H9 (cell line): Measurements from ENCODE around the gene SNRPB2. TPM values are rescaled to one million over a fixed set of nuclear protein-coding genes. Genes with fewer than 3 reads are reported as not detected.

Experiments
- DNase-seq: peaks from one replicate; pipeline ENCODE4 v3.0.0-alpha.2; 2017
- H2AFZ ChIP-seq: one replicate; pipeline ENCODE4 v1.6.1; 2013; ENCODE audit warnings: mild to moderate bottlenecking, low read length, control low read depth, moderate library complexity
- H2AK5ac ChIP-seq: 2 replicates; pipeline ENCODE4 v1.6.1; 2013; ENCODE audit warnings: low read length, control low read depth, mixed read lengths; ENCODE audit not compliant: insufficient read length
- H2BK120ac ChIP-seq: one replicate; pipeline ENCODE4 v1.6.1; 2013; ENCODE audit warnings: low read depth, mild to moderate bottlenecking, low read length, control low read depth, inconsistent platforms; ENCODE audit not compliant: poor library complexity, severe bottlenecking
- H2BK12ac ChIP-seq: 2 replicates; pipeline ENCODE4 v1.6.1; 2013; ENCODE audit warnings: low read length, control low read depth, mixed read lengths, low read depth; ENCODE audit not compliant: insufficient read length
- H2BK15ac ChIP-seq: 2 replicates; pipeline ENCODE4 v1.6.1; 2013; ENCODE audit warnings: low read depth, low read length, control low read depth
- H2BK20ac ChIP-seq: one replicate; pipeline ENCODE4 v1.6.1; 2013; ENCODE audit warnings: low read depth, mild to moderate bottlenecking, low read length, control low read depth, inconsistent platforms; ENCODE audit not compliant: poor library complexity, severe bottlenecking
- H2BK5ac ChIP-seq: 2 replicates; pipeline ENCODE4 v1.6.1; 2013; ENCODE audit warnings: low read length, control low read depth, mixed read lengths; ENCODE audit not compliant: insufficient read length
- H3K14ac ChIP-seq: 2 replicates; pipeline ENCODE4 v1.6.1; 2013; ENCODE audit warnings: low read length, control low read depth; ENCODE audit not compliant: insufficient read depth
- H3K18ac ChIP-seq: 2 replicates; pipeline ENCODE4 v1.6.1; 2013; ENCODE audit warnings: low read depth, mild to moderate bottlenecking, mixed read lengths, low read length, control low read depth; ENCODE audit not compliant: insufficient read length
- H3K23ac ChIP-seq: 2 replicates; pipeline ENCODE4 v1.6.1; 2013; ENCODE audit warnings: low read length, control low read depth, mixed read lengths, low read depth; ENCODE audit not compliant: insufficient read length
- H3K23me2 ChIP-seq: 2 replicates; pipeline ENCODE4 v1.6.1; 2013; ENCODE audit warnings: low read depth, mild to moderate bottlenecking, mixed read lengths, low read length, control low read depth; ENCODE audit not compliant: insufficient read length, poor library complexity, severe bottlenecking
- H3K27ac ChIP-seq: 2 replicates; pipeline ENCODE4 v1.5.1; 2013; ENCODE audit warnings: low read length, control low read depth, mixed read lengths, low read depth; ENCODE audit not compliant: insufficient read length
- H3K27me3 ChIP-seq: 2 replicates; pipeline ENCODE4 v1.6.1; 2013; ENCODE audit warnings: low read length, control low read depth, inconsistent platforms; ENCODE audit not compliant: insufficient read depth
- H3K4ac ChIP-seq: 2 replicates; pipeline ENCODE4 v1.6.1; 2013; ENCODE audit warnings: low read depth, mild to moderate bottlenecking, control low read depth, inconsistent platforms, low read length, moderate library complexity
- H3K4me1 ChIP-seq: 2 replicates; pipeline ENCODE4 v1.6.1; 2013; ENCODE audit warnings: low read length, control low read depth, inconsistent platforms; ENCODE audit not compliant: insufficient read depth
- H3K4me2 ChIP-seq: 2 replicates; pipeline ENCODE4 v1.6.1; 2013; ENCODE audit warnings: low read length, control low read depth, mixed read lengths; ENCODE audit not compliant: insufficient read length, insufficient read depth
- H3K56ac ChIP-seq: 2 replicates; pipeline ENCODE4 v1.6.1; 2013; ENCODE audit warnings: low read depth, mild to moderate bottlenecking, mixed read lengths, low read length, control low read depth; ENCODE audit not compliant: insufficient read length
- H3K79me1 ChIP-seq: 2 replicates; pipeline ENCODE4 v1.6.1; 2013; ENCODE audit warnings: low read depth, mild to moderate bottlenecking, moderate library complexity, low read length, control low read depth, inconsistent platforms; ENCODE audit not compliant: insufficient read depth, poor library complexity, severe bottlenecking
- H3K79me2 ChIP-seq: 2 replicates; pipeline ENCODE4 v1.6.1; 2013; ENCODE audit warnings: low read length, control low read depth, inconsistent platforms; ENCODE audit not compliant: insufficient read depth
- H3K9ac ChIP-seq: 2 replicates; pipeline ENCODE4 v1.6.1; 2013; ENCODE audit warnings: low read length, control low read depth, mixed read lengths; ENCODE audit not compliant: insufficient read length; ENCODE audit errors: extremely low read depth
- H3K9me3 ChIP-seq: one replicate; pipeline ENCODE4 v1.6.1; 2013; ENCODE audit warnings: low read depth, low read length, inconsistent platforms; ENCODE audit not compliant: control insufficient read depth
- H3T11ph ChIP-seq: one replicate; pipeline ENCODE4 v1.6.1; 2013; ENCODE audit warnings: mild to moderate bottlenecking, low read length, control low read depth, inconsistent platforms
- H4K20me1 ChIP-seq: one replicate; pipeline ENCODE4 v1.6.1; 2013; ENCODE audit not compliant: control insufficient read depth, insufficient read length, insufficient read depth
- H4K5ac ChIP-seq: 2 replicates; pipeline ENCODE4 v1.6.1; 2013; ENCODE audit warnings: low read depth, mild to moderate bottlenecking, mixed read lengths, low read length, control low read depth; ENCODE audit not compliant: insufficient read length
- H4K8ac ChIP-seq: replicated peaks from 2 replicates; pipeline ENCODE4 v1.6.1; 2013; ENCODE audit warnings: low read length, control low read depth, mixed read lengths, low read depth; ENCODE audit not compliant: insufficient read length
- H4K91ac ChIP-seq: 2 replicates; pipeline ENCODE4 v1.6.1; 2013; ENCODE audit warnings: low read depth, mild to moderate bottlenecking, moderate library complexity, mixed read lengths, low read length, control low read depth; ENCODE audit not compliant: insufficient read length
- H3K27ac Mint-ChIP-seq, 3 experiments: 2 replicates in 2 of 3; 3 replicates in 1 of 3; pipeline ENCODE4 v1.8.0; 2020 to 2021; ENCODE audit warnings: mixed read lengths in 3 of 3, mild to moderate bottlenecking in 1 of 3, moderate library complexity in 1 of 3
- H3K27me3 Mint-ChIP-seq: 2 replicates; pipeline ENCODE4 v1.8.0; 2021; ENCODE audit warnings: low read depth, mild to moderate bottlenecking, moderate library complexity, mixed read lengths
- H3K36me3 Mint-ChIP-seq, 3 experiments: 2 replicates in 2 of 3; 3 replicates in 1 of 3; pipeline ENCODE4 v1.8.0; 2020 to 2021; ENCODE audit warnings: low read depth in 3 of 3, mixed read lengths in 3 of 3; ENCODE audit not compliant: insufficient read depth in 1 of 3
- H3K4me1 Mint-ChIP-seq, 2 experiments: 2 replicates each; pipeline ENCODE4 v1.8.0; 2020; ENCODE audit warnings: mixed read lengths in 2 of 2
- H3K4me3 Mint-ChIP-seq, 2 experiments: 2 replicates in 1 of 2; 3 replicates in 1 of 2; pipeline ENCODE4 v1.8.0; 2020 to 2021; ENCODE audit warnings: mild to moderate bottlenecking in 2 of 2, mixed read lengths in 2 of 2, moderate library complexity in 1 of 2
- H3K9me3 Mint-ChIP-seq, 2 experiments: 2 replicates in 1 of 2; 3 replicates in 1 of 2; pipeline ENCODE4 v1.8.0; 2020; ENCODE audit warnings: mild to moderate bottlenecking in 2 of 2, mixed read lengths in 2 of 2, moderate library complexity in 1 of 2
- WGBS: extraction: QIAGEN DNeasy Blood & Tissue Kit; methylation state at CpG from one replicate; pipeline ENCODE4 v1.1.7; 2013; ENCODE audit warnings: missing lambda C conversion rate, low lambda C conversion rate, mixed read lengths; ENCODE audit not compliant: insufficient read length; ENCODE audit errors: extremely low coverage; 5-methylcytosine and 5-hydroxymethylcytosine counted together
- total RNA-seq: library from RNA; stranded (reverse); gene quantifications from 2 replicates; pipeline ENCODE4 v1.2.1, GENCODE V29; 2021
- TF ChIP-seq, protein P1 (sequence below): fragments of 200-600 bp; sonication (generic); conservative IDR thresholded peaks from 3 replicates; pipeline ENCODE4 v1.8.0; 2021; ENCODE audit warnings: antibody characterized with exemption, mild to moderate bottlenecking

SNRPB2 gene
- total RNA-seq, 1 experiment from 2014 or later, result 93.2 TPM

DNA sequence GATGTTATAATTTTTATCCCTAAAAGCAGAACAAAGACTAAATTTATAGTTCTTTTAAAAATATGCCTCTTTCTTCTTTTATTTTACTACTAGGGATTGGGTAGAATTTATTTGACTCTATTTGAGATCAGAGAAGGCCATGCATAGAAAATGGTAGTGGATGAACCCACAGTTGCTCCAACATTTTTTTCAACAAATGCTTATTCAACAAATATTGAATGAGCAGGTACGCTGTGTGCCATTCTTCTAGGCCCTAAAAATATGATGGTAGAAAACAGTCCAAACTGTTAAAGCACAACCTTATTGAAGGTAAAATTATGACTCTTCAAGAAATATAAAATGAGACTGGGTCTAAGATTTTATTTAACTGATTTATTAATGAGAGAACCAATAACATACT is 48.3 kb downstream of the SNRPB2 start:
- no peak overlapping the region for H3K27ac Mint-ChIP-seq

More for the DNA sequence above, 48.3 kb downstream of the SNRPB2 start:
- no peaks in the 10 kb centered on the region for H3K27me3 ChIP-seq
- H3K4me2 ChIP-seq, result no peak overlapping the region
- no peaks in the 10 kb centered on the region for H3K79me1 ChIP-seq
- no peaks in the 10 kb centered on the region for H3K27me3 Mint-ChIP-seq
- no peaks in the 10 kb centered on the region for H3K23me2 ChIP-seq
- DNase-seq, result no peak
- H2AK5ac ChIP-seq, result no peak overlapping the region
- no peak overlapping the region for H3K27ac ChIP-seq
- H4K91ac ChIP-seq, result no peak overlapping the region
- no peak overlapping the region for H3T11ph ChIP-seq
- no peaks in the 10 kb centered on the region for H3K4me1 ChIP-seq
- H4K5ac ChIP-seq, result no peak overlapping the region
- peaks cover 0 to 4% (median 3%) of the 10 kb centered on the region in 3 experiments; a peak in 4 of 7 replicates for H3K36me3 Mint-ChIP-seq
- no peak overlapping the region for H3K14ac ChIP-seq
- TF ChIP-seq, protein P1, sequence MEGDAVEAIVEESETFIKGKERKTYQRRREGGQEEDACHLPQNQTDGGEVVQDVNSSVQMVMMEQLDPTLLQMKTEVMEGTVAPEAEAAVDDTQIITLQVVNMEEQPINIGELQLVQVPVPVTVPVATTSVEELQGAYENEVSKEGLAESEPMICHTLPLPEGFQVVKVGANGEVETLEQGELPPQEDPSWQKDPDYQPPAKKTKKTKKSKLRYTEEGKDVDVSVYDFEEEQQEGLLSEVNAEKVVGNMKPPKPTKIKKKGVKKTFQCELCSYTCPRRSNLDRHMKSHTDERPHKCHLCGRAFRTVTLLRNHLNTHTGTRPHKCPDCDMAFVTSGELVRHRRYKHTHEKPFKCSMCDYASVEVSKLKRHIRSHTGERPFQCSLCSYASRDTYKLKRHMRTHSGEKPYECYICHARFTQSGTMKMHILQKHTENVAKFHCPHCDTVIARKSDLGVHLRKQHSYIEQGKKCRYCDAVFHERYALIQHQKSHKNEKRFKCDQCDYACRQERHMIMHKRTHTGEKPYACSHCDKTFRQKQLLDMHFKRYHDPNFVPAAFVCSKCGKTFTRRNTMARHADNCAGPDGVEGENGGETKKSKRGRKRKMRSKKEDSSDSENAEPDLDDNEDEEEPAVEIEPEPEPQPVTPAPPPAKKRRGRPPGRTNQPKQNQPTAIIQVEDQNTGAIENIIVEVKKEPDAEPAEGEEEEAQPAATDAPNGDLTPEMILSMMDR, result no peak
- no peak overlapping the region for H2BK12ac ChIP-seq
- H2BK120ac ChIP-seq, result no peak overlapping the region
- H2AFZ ChIP-seq, result no peak overlapping the region
- H2BK15ac ChIP-seq, result no peak overlapping the region
- WGBS, result no CpG with 5 or more reads among the region's 1 CpG
- H3K18ac ChIP-seq, result no peak overlapping the region
- peaks cover 13 to 19% of the 10 kb centered on the region in 2 experiments; a peak in 4 of 5 replicates for H3K9me3 Mint-ChIP-seq
- no peak overlapping the region for H3K9ac ChIP-seq
- no peak overlapping the region for H3K56ac ChIP-seq
- no peak overlapping the region for H4K8ac ChIP-seq
- H4K20me1 ChIP-seq, result no peaks in the 10 kb centered on the region
- no peaks in the 10 kb centered on the region for H3K9me3 ChIP-seq
- no peak overlapping the region for H3K23ac ChIP-seq
- no peak overlapping the region for H2BK5ac ChIP-seq
- H3K4me1 Mint-ChIP-seq, result peaks cover 3 to 9% of the 10 kb centered on the region in 2 experiments; a peak in 2 of 4 replicates
- H3K4me3 Mint-ChIP-seq, result no peak overlapping the region
- no peak overlapping the region for H2BK20ac ChIP-seq
- no peak overlapping the region for H3K4ac ChIP-seq
- no peaks in the 10 kb centered on the region for H3K79me2 ChIP-seq
